HG03025 (cell line): ENCODE results near the gene C20orf141.
"Not testable (repeated sequence)": the region's sequence is repeated elsewhere in the genome, so short reads cannot be mapped to it uniquely, and the experiment has no call there.

Experiments used
- ATAC-seq: cut with Tn5 transposase; IDR thresholded peaks from one replicate; pipeline ENCODE4 v1.9.1; 2021; ENCODE audit warnings: mild to moderate bottlenecking, moderate library complexity; ENCODE audit not compliant: unreplicated experiment, low FRiP score

The C20orf141 gene

GRCh38 chr20:2814587-2815051 lies at the start of gene C20orf141:
Gene C20orf141 (plus strand): TSS chr20:2814987. CDS start chr20:2815185, 198 bp downstream.
- ATAC-seq, result no peak

GRCh38 chr20:2767768-2768631 lies 46.8 kb upstream of the C20orf141 start:
- ATAC-seq, result no peak

- no peak for ATAC-seq
Observed at GRCh38 chr20:2768632-2769015, 46.2 kb upstream of the C20orf141 start.

GRCh38 chr20:2770091-2770490 lies 44.7 kb upstream of the C20orf141 start:
- not testable (repeated sequence) for ATAC-seq

- no peak for ATAC-seq
Observed at GRCh38 chr20:2771631-2772080, 43.1 kb upstream of the C20orf141 start.

- no peak for ATAC-seq
Observed at GRCh38 chr20:2773812-2774211, 41.0 kb upstream of the C20orf141 start.

- no peak for ATAC-seq
Observed at GRCh38 chr20:2775139-2775538, 39.6 kb upstream of the C20orf141 start.

GRCh38 chr20:2778602-2779321 lies 36.0 kb upstream of the C20orf141 start:
- no peak for ATAC-seq

- ATAC-seq, result no peak
Observed at GRCh38 chr20:2780948-2781347, 33.8 kb upstream of the C20orf141 start.

- ATAC-seq, result no peak
Observed at GRCh38 chr20:2783908-2784566, 30.8 kb upstream of the C20orf141 start.

- no peak for ATAC-seq
Observed at GRCh38 chr20:2793471-2793870, 21.3 kb upstream of the C20orf141 start.

- no peak for ATAC-seq
Observed at GRCh38 chr20:2794202-2794748, 20.5 kb upstream of the C20orf141 start.

GRCh38 chr20:2794866-2795447 lies 19.8 kb upstream of the C20orf141 start:
- no peak for ATAC-seq

- ATAC-seq, result no peak
Observed at GRCh38 chr20:2795451-2795850, 19.3 kb upstream of the C20orf141 start.

GRCh38 chr20:2796011-2796660 lies 18.7 kb upstream of the C20orf141 start:
- no peak for ATAC-seq

GRCh38 chr20:2797136-2797983 lies 17.4 kb upstream of the C20orf141 start:
- no peak for ATAC-seq

GRCh38 chr20:2798095-2798805 lies 16.5 kb upstream of the C20orf141 start:
- no peak for ATAC-seq

GRCh38 chr20:2798814-2799213 lies 16.0 kb upstream of the C20orf141 start:
- no peak for ATAC-seq
